Spleen (tissue), 7 donors: ENCODE results near the gene INTS15.

Source experiments
- POLR2A ChIP-seq, 3 donors: fragments of 450-650 bp; IDR thresholded peaks; one replicate each; pipeline ENCODE4 v1.5.1; 2017; ENCODE audit warnings: antibody characterized with exemption in 3 of 3, mild to moderate bottlenecking in 1 of 3
- POLR2AphosphoS5 ChIP-seq, 3 donors: sonication (generic); formaldehyde crosslinking; IDR thresholded peaks; one replicate each; pipeline ENCODE4 v1.5.1; 2017; ENCODE audit warnings: antibody characterized with exemption in 3 of 3
- TF ChIP-seq, protein P1 (sequence below), 11 experiments: fragments of 200-600 bp in 7 of 11; fragments of 450-650 bp in 4 of 11; sonication (generic) in 4 of 11; IDR thresholded peaks in 8 of 11; conservative IDR thresholded peaks in 3 of 11; 1 replicate in 7 of 11; 2 replicates in 4 of 11; pipeline versions ENCODE4 v1.4.0 to v1.8.0; 2016 to 2021; ENCODE audit warnings: antibody characterized with exemption in 11 of 11, inconsistent platforms in 4 of 11, mild to moderate bottlenecking in 1 of 11
- donor health status: DM: no; HTN: no; CAD: no; lungs with moderate emphysema.
- donor health status: DM: no; HTN: no; CAD: no.
- donor health status: DM: no; HTN: no; CAD: no.

DNA sequence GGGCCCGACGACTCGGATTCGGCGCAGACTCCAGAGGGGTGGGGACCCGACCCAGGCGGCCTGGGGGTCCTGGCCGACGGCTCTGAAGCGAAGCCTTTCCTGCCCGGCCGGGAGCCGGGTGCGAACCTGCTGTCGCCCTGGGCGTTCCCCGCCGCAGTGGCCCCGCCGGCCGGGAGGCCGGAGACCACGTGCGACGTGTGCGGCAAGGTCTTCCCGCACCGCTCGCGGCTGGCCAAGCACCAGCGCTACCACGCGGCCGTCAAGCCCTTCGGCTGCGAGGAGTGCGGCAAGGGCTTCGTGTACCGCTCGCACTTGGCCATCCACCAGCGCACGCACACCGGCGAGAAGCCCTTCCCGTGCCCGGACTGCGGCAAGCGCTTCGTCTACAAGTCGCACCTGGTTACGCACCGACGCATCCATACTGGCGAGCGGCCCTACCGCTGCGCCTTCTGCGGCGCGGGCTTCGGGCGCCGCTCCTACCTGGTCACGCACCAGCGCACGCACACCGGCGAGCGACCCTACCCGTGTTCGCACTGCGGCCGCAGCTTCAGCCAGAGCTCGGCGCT, 62.7 kb downstream of the INTS15 start:
- TF ChIP-seq, protein P1, sequence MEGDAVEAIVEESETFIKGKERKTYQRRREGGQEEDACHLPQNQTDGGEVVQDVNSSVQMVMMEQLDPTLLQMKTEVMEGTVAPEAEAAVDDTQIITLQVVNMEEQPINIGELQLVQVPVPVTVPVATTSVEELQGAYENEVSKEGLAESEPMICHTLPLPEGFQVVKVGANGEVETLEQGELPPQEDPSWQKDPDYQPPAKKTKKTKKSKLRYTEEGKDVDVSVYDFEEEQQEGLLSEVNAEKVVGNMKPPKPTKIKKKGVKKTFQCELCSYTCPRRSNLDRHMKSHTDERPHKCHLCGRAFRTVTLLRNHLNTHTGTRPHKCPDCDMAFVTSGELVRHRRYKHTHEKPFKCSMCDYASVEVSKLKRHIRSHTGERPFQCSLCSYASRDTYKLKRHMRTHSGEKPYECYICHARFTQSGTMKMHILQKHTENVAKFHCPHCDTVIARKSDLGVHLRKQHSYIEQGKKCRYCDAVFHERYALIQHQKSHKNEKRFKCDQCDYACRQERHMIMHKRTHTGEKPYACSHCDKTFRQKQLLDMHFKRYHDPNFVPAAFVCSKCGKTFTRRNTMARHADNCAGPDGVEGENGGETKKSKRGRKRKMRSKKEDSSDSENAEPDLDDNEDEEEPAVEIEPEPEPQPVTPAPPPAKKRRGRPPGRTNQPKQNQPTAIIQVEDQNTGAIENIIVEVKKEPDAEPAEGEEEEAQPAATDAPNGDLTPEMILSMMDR (IDR thresholded peaks at IDR 0.05 in 8 of 11, conservative IDR thresholded peaks at IDR 0.05 in 3 of 11), result no peak
- TF ChIP-seq POLR2A (IDR thresholded peaks at IDR 0.05) (no peak), POLR2AphosphoS5 (IDR thresholded peaks at IDR 0.05) (no peak)
